ENCODE measurements around the gene ASB15. TPM values are rescaled to one million over a fixed set of nuclear protein-coding genes. Genes with fewer than 3 reads are reported as not detected.

ASB15 gene
- total and polyA plus RNA-seq, 2 of the 8 experiments (the other 6 are each of a cell fraction or from before 2014, with no cell fraction given) = not detected

DNA sequence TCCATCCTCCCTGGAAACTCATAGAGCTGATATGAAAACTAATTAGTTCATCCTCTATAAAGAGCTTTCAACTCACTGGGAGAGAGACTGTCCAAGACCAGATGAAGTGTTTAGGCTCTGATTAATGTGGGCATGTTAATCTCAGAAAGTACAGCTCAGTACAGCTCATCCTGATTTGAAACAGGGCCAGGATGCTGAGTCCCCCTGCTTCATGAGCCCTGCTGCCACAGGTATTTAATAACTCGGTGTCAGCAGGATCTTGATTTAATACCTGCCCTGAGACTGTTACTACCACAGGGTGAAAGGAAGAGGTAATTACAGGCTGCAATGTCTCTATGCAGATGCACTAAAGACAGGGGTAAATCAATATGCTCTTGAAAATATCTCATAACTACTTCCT lies 64.9 kb downstream of the ASB15 start:
- Histone ChIP-seq H2BK120ac (replicated peaks; ENCODE audit: low read depth, low read length) (no peak overlapping the region), H3K56ac (replicated peaks; ENCODE audit: insufficient read length, low read depth, low read length) (no peak overlapping the region), H3K79me2 (ENCODE audit: control insufficient read depth in 1 of 2, insufficient read depth in 2 of 2, low read length in 2 of 2) (no peaks in the 10 kb centered on the region), H3K36me3 (ENCODE audit: control insufficient read depth in 2 of 4, insufficient read depth in 4 of 4, low read length in 3 of 4) (no peaks in the 10 kb centered on the region), H3K79me1 (ENCODE audit: low read depth, low read length) (no peaks in the 10 kb centered on the region), H2AK5ac (ENCODE audit: low read depth, low read length) (no peak overlapping the region), H2BK5ac (ENCODE audit: low read depth, low read length) (no peak overlapping the region), H2BK12ac (ENCODE audit: low read depth, low read length) (no peak overlapping the region), H3K27ac (ENCODE audit: low read depth, low read length) (no peak overlapping the region), H2BK20ac (ENCODE audit: low read length) (no peak overlapping the region), H3K27me3 (replicated peaks in 1 of 4; ENCODE audit: control insufficient read depth in 3 of 4, extremely low read depth in 1 of 4, insufficient read depth in 3 of 4, low read length in 3 of 4) (no peaks in the 10 kb centered on the region), H3K4me1 (replicated peaks in 1 of 4; ENCODE audit: control insufficient read depth in 3 of 4, insufficient read depth in 4 of 4, low read length in 3 of 4) (0 out of 7 replicates have a peak, but pooled peaks cover 0 to 3% (median 0%) of the 10 kb centered on the region in 4 experiments), H3K9me3 (ENCODE audit: insufficient read depth in 2 of 2, low read depth in 1 of 2, low read length in 1 of 2) (peaks cover 0 to 2% of the 10 kb centered on the region in 2 experiments; a peak in 1 of 4 replicates), H3K23me2 (ENCODE audit: low read depth, low read length) (no peaks in the 10 kb centered on the region), H2AFZ (ENCODE audit: low read length) (no peak overlapping the region), H3K4ac (replicated peaks; ENCODE audit: insufficient read length, low read depth, low read length) (no peak overlapping the region), H3K23ac (ENCODE audit: insufficient read length) (no peak overlapping the region), H4K8ac (ENCODE audit: extremely low read depth, insufficient read depth, low read length) (no peak overlapping the region), H3K4me2 (ENCODE audit: insufficient read depth in 1 of 2, low read depth in 2 of 2, low read length in 2 of 2) (no peak overlapping the region), H3K9ac (replicated peaks in 1 of 4; ENCODE audit: extremely low read depth in 1 of 4, low read depth in 3 of 4, low read length in 3 of 4) (no peak overlapping the region), H4K5ac (ENCODE audit: insufficient read length, low read depth, low read length) (no peak overlapping the region), H4K20me1 (replicated peaks in 1 of 2; ENCODE audit: control insufficient read depth in 1 of 2, insufficient read depth in 2 of 2, low read length in 2 of 2) (no peaks in the 10 kb centered on the region), H3K14ac (ENCODE audit: insufficient read length) (no peak overlapping the region), H4K91ac (replicated peaks; ENCODE audit: insufficient read length, low read length) (no peak overlapping the region), H3K4me3 (ENCODE audit: extremely low read depth in 1 of 4, insufficient read depth in 2 of 4, low read depth in 3 of 4, low read length in 4 of 4) (no peak overlapping the region), H2BK15ac (ENCODE audit: low read length) (no peak overlapping the region), H3K18ac (ENCODE audit: extremely low read depth, low read length) (no peak overlapping the region)
- no peak for DNase-seq (ENCODE audit: low read depth in 1 of 2, low spot score in 2 of 2)
- 86% methylated on average over 1 of the region's 1 CpG; no CpG with 5 or more reads in 1 of the 2 experiments for WGBS, 2 experiments (ENCODE audit: extremely low coverage in 1 of 2, insufficient coverage in 1 of 2, insufficient read length in 1 of 2, insufficient replicate concordance in 2 of 2, low coverage in 1 of 2, low lambda C conversion rate in 2 of 2, missing lambda C conversion rate in 1 of 2)
- CTCF ChIA-PET (ENCODE audit: partially characterized antibody) = interaction anchor here (0.6 to 2.5 kb wide), 9 partner anchors 9 to 132 kb away, joined by 3 to 10 read pairs (median 3); partner anchors contain the start of gene LMOD2
- TF ChIP-seq MAFK (IDR thresholded peaks at IDR 0.05; ENCODE audit: low read depth, low read length) = no peak
- no peak for TF ChIP-seq NRF1 (IDR thresholded peaks at IDR 0.05; ENCODE audit: low read depth, low read length)
- no peak for TF ChIP-seq GABPA (IDR thresholded peaks at IDR 0.05; ENCODE audit: borderline replicate concordance, insufficient read depth, low read length)
- TF ChIP-seq YY1 (IDR thresholded peaks at IDR 0.05; ENCODE audit: low read depth, low read length) = no peak
- no peak for TF ChIP-seq TCF12 (IDR thresholded peaks at IDR 0.05; ENCODE audit: low read depth, low read length)
- POLR2A ChIA-PET (ENCODE audit: partially characterized antibody) = interaction anchor here (1.5 kb wide), 1 partner anchor 22 kb away, joined by 4 read pairs; no protein-coding TSS in a partner anchor
- no peak for FAIRE-seq
